Duodenal mucosa (tissue), 2 donors: ENCODE measurements around the gene PDCD7.
"Not testable (repeated sequence)": the region's sequence is repeated elsewhere in the genome, so short reads cannot be mapped to it uniquely, and the experiment has no call there.

Source experiments
- H3K27ac ChIP-seq: one replicate; pipeline ENCODE4 v1.7.0; 2013; ENCODE audit warnings: low read depth, low read length
- H3K27me3 ChIP-seq, 2 donors: one replicate each; pipeline ENCODE4 v1.7.0; 2013; ENCODE audit warnings: low read length in 2 of 2, control low read depth in 1 of 2; ENCODE audit not compliant: insufficient read depth in 2 of 2, control insufficient read depth in 1 of 2
- H3K36me3 ChIP-seq, 2 donors: one replicate each; pipeline ENCODE4 v1.7.0; 2013; ENCODE audit warnings: low read length in 2 of 2, control low read depth in 1 of 2; ENCODE audit not compliant: insufficient read depth in 2 of 2, control insufficient read depth in 1 of 2
- H3K4me1 ChIP-seq, 2 donors: one replicate each; pipeline ENCODE4 v1.7.0; 2013; ENCODE audit warnings: low read length in 2 of 2, control low read depth in 1 of 2; ENCODE audit not compliant: insufficient read depth in 2 of 2, control insufficient read depth in 1 of 2
- H3K4me3 ChIP-seq, 2 donors: one replicate each; pipeline ENCODE4 v1.7.0; 2013; ENCODE audit warnings: low read length in 2 of 2, low read depth in 1 of 2
- H3K9ac ChIP-seq, 2 donors: one replicate each; pipeline ENCODE4 v1.7.0; 2013; ENCODE audit warnings: low read length in 2 of 2, low read depth in 1 of 2
- H3K9me3 ChIP-seq, 2 donors: one replicate each; pipeline ENCODE4 v1.7.0; 2013; ENCODE audit warnings: low read length in 2 of 2, control low read depth in 1 of 2; ENCODE audit not compliant: control insufficient read depth in 1 of 2

PDCD7 gene

DNA sequence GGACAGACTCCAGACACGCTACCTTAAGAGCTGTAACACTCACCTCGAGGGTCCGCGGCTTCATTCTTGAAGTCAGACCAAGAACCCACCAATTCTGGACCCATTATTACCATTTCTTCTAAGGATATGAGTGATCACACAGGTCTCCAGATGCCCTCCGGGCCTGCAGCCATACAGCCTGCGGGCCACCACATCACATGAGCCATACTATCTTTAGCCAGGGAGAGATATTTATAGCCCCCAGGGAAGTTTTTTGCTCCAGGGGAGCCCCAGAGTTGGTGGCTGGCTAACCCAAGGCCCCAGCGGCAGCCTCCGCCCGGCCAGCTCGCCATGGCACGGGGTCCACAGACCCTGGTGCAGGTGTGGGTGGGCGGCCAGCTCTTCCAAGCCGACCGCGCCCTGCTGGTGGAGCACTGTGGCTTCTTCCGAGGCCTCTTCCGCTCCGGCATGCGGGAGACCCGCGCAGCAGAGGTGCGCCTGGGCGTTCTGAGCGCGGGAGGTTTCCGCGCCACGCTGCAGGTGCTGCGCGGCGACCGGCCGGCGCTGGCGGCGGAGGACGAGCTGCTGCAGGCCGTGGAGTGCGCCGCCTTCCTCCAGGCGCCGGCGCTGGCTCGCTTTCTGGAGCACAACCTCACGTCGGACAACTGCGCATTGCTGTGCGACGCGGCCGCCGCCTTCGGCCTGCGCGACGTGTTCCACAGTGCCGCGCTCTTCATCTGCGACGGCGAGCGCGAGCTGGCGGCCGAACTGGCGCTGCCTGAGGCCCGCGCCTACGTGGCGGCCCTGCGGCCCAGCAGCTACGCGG, 56.9 kb downstream of the PDCD7 start, which contains the start of gene KBTBD13:
KBTBD13 (plus strand) TSS at position 261 of the 805 bp plus-strand sequence; CDS start at position 331, 70 bp downstream.
- Histone ChIP-seq H3K9ac (no peak within 1 kb of the TSS), H3K4me1 (peaks cover under 1 to 9% of the 10 kb centered on the region in 2 donors), H3K36me3 (no peaks in the 10 kb centered on the region), H3K9me3 (no peaks in the 10 kb centered on the region), H3K27ac (no peak within 1 kb of the TSS), H3K27me3 (no peaks in the 10 kb centered on the region), H3K4me3 (no peak within 1 kb of the TSS)

DNA sequence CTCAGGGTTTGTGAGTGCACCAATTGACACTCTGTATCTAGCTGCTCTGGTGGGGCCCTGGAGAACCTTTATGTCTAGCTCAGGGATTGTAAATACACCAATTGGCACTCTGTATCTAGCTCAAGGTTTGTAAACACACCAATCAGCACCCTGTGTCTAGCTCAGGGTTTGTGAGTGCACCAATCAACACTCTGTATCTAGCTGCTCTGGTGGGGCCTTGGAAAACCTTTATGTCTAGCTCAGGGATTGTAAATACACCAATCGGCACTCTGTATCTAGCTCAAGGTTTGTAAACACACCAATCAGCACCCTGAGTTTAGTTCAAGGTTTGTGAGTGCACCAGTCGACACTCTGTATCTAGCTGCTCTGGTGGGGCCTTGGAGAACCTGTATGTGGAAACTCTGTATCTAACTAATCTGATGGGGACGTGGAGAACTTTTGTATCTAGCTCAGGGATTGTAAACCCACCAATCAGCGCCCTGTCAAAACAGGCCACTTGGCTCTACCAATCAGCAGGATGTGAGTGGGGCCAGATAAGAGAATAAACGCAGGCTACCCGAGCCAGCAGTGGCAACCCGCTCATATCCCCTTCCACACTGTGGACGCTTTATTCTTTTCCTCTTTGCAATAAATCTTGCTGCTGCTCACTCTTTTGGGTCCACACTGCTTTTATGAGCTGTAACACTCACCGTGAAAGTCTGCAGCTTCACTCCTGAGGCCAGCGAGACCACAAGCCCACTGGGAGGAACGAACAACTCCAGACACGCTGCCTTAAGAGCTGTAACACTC, 57.8 kb downstream of the PDCD7 start:
- H3K4me3 ChIP-seq, result not testable (repeated sequence)

GRCh38 chr15:65074946-65075345, 58.7 kb downstream of the PDCD7 start:
- not testable (repeated sequence) for H3K27ac ChIP-seq, H3K9ac ChIP-seq, H3K27me3 ChIP-seq, H3K36me3 ChIP-seq, H3K9me3 ChIP-seq, H3K4me3 ChIP-seq
- peaks cover 0 to 12% of the 10 kb centered on the region in 2 donors for H3K4me1 ChIP-seq

More for the DNA sequence above, 57.8 kb downstream of the PDCD7 start:
- not testable (repeated sequence) for H3K9me3 ChIP-seq, H3K27ac ChIP-seq, H3K27me3 ChIP-seq, H3K36me3 ChIP-seq, H3K9ac ChIP-seq
- H3K4me1 ChIP-seq, result peaks cover 0 to 12% of the 10 kb centered on the region in 2 donors

DNA sequence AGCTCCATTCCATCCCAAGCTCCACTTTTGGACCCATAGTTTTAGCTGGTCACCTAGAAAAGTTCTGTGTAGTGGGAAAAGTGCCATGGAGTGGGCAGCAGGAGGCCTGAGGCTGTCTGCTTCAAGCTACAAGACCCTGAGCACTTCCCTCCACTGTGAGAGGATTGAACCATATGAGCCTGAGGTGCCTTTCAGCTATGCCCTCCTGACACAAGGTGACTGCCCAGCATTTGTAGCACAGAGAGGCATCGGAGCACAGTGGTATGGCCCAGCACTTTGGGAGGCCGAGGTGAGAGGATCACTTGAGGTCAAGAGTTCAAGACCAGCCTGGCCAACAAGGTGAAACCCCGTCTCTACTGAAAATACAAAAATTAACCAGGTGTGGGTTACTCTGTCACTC, 61.0 kb downstream of the PDCD7 start:
- Histone ChIP-seq H3K9me3 (no peaks in the 10 kb centered on the region), H3K9ac (no peak overlapping the region), H3K27ac (no peak overlapping the region), H3K4me1 (peaks cover 3 to 17% of the 10 kb centered on the region in 2 donors), H3K27me3 (peaks cover under 1 to 7% of the 10 kb centered on the region in 2 donors), H3K4me3 (no peak overlapping the region), H3K36me3 (no peaks in the 10 kb centered on the region)

DNA sequence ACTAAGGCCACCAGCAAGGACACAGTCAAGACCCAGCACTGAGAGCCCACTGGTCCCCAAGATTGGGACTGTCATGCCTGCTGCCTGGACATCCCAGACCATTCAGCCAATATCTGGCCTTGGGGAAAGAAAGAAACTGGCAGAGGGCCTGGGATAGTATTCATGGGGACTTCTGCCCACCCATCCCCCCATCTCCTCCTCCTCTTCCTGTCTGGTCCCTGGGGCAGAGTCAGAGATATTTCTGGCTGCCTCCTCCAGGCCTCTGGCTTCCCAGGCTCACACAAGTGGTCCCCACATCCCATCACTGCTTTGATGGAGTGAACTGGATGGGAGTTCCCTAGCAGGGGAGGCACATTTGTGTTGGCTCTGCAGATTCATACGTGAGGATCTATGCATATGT, 61.6 kb downstream of the PDCD7 start:
- no peak overlapping the region for H3K4me3 ChIP-seq
- H3K9me3 ChIP-seq, result no peaks in the 10 kb centered on the region
- no peak overlapping the region for H3K9ac ChIP-seq
- H3K36me3 ChIP-seq, result no peaks in the 10 kb centered on the region
- no peak overlapping the region for H3K27ac ChIP-seq
- H3K4me1 ChIP-seq, result peaks cover 7 to 17% of the 10 kb centered on the region in 2 donors
- peaks cover 6 to 13% of the 10 kb centered on the region in 2 donors for H3K27me3 ChIP-seq

DNA sequence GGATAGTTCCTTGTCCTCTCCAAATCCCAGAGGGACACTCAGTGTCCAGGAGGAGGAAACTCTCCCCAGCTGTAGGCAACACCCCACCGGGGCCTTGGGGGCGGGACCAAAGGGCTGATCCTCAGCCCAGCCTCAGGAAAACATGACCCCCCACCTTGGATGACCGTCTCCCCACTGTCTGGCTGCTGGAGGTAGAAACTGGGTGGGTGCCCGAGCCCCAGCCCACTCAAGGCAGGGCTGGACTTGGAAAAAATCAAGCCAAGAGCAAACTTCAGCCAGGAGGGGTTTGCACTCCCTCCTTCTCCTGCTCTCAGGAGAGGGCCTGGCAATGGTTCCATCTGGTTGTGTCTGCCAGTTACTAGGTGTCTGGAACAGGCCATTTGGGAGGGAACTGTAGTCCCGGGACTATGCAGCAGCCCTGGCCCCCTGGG, 62.2 kb downstream of the PDCD7 start:
- Histone ChIP-seq H3K27me3 (peaks cover 11 to 19% of the 10 kb centered on the region in 2 donors), H3K9ac (no peak overlapping the region), H3K36me3 (no peaks in the 10 kb centered on the region), H3K4me1 (peaks cover 7 to 17% of the 10 kb centered on the region in 2 donors), H3K4me3 (no peak overlapping the region), H3K9me3 (no peaks in the 10 kb centered on the region), H3K27ac (no peak overlapping the region)

GRCh38 chr15:65069779-65070546, 63.6 kb downstream of the PDCD7 start:
- no peaks in the 10 kb centered on the region for H3K36me3 ChIP-seq
- H3K27me3 ChIP-seq, result peaks cover 11 to 19% of the 10 kb centered on the region in 2 donors
- H3K9ac ChIP-seq, result no peak overlapping the region
- H3K9me3 ChIP-seq, result no peaks in the 10 kb centered on the region
- no peak overlapping the region for H3K4me3 ChIP-seq
- H3K27ac ChIP-seq, result no peak overlapping the region
- peaks cover 7 to 17% of the 10 kb centered on the region in 2 donors for H3K4me1 ChIP-seq

- H3K27ac ChIP-seq, result no peak overlapping the region
- H3K36me3 ChIP-seq, result no peaks in the 10 kb centered on the region
- no peak overlapping the region for H3K4me3 ChIP-seq
- peaks cover 7 to 17% of the 10 kb centered on the region in 2 donors for H3K4me1 ChIP-seq
- no peaks in the 10 kb centered on the region for H3K9me3 ChIP-seq
- H3K27me3 ChIP-seq, result peaks cover 11 to 19% of the 10 kb centered on the region in 2 donors
- no peak overlapping the region for H3K9ac ChIP-seq
These were observed 64.4 kb downstream of the PDCD7 start for GRCh38 chr15:65069179-65069578.

- Histone ChIP-seq H3K9ac (no peak overlapping the region), H3K27me3 (peaks cover 11 to 19% of the 10 kb centered on the region in 2 donors), H3K27ac (no peak overlapping the region), H3K9me3 (no peaks in the 10 kb centered on the region), H3K36me3 (no peaks in the 10 kb centered on the region), H3K4me3 (peak overlapping the region in 1 of 2 donors; percentile 12), H3K4me1 (peaks cover 7 to 17% of the 10 kb centered on the region in 2 donors)
These were observed 65.2 kb downstream of the PDCD7 start for GRCh38 chr15:65068403-65068788.
